ENCODE results near the gene PTPRT. TPM values are rescaled to one million over a fixed set of nuclear protein-coding genes. Genes with fewer than 3 reads are reported as not detected.

The PTPRT gene
- total RNA-seq, 4 donors from 2014 or later = 0.72 to 2.5 (median 1.4) TPM

- no peak overlapping the region for H3K27ac ChIP-seq
- peaks cover 21% of the 10 kb centered on the region for H3K4me1 ChIP-seq
- WGBS = 27% methylated on average over 12 of the region's 12 CpGs
- peaks cover 56% of the 10 kb centered on the region for H3K27me3 ChIP-seq
- TF ChIP-seq EP300 (IDR thresholded peaks at IDR 0.05) (no peak), CTCF (IDR thresholded peaks at IDR 0.05) (peak in 1 of 2 donors; percentile 45)
- no peaks in the 10 kb centered on the region for H3K9me3 ChIP-seq
- no peak for DNase-seq (ENCODE audit: low spot score in 2 of 2)
- H3K4me3 ChIP-seq = no peak overlapping the region
- no peaks in the 10 kb centered on the region for H3K36me3 ChIP-seq
Measured at GRCh38 chr20:43191946-43192863, 2.5 kb upstream of the PTPRT start.

GRCh38 chr20:43191143-43191542 lies 1.4 kb upstream of the PTPRT start:
- no peak for TF ChIP-seq CTCF (IDR thresholded peaks at IDR 0.05)
- TF ChIP-seq POLR2AphosphoS5 (IDR thresholded peaks at IDR 0.05) = no peak
- no peak for TF ChIP-seq POLR2A (IDR thresholded peaks at IDR 0.05)
- TF ChIP-seq EP300 (IDR thresholded peaks at IDR 0.05) = no peak
- Histone ChIP-seq H3K27me3 (peaks cover 56% of the 10 kb centered on the region), H3K27ac (no peak overlapping the region), H3K4me3 (no peak overlapping the region), H3K9me3 (no peaks in the 10 kb centered on the region), H3K4me1 (peaks cover 21% of the 10 kb centered on the region), H3K36me3 (no peaks in the 10 kb centered on the region)
- WGBS = 67% methylated on average over 5 of the region's 5 CpGs
- no peak for DNase-seq (ENCODE audit: low spot score in 2 of 2)

- H3K4me1 ChIP-seq = peaks cover 21% of the 10 kb centered on the region
- H3K27me3 ChIP-seq = peaks cover 61% of the 10 kb centered on the region
- no peak for DNase-seq (ENCODE audit: low spot score in 2 of 2)
- no peaks in the 10 kb centered on the region for H3K9me3 ChIP-seq
- WGBS = 5% methylated on average over 24 of the region's 24 CpGs
- no peak overlapping the region for H3K27ac ChIP-seq
- TF ChIP-seq CTCF (IDR thresholded peaks at IDR 0.05) = no peak
- no peak for TF ChIP-seq POLR2AphosphoS5 (IDR thresholded peaks at IDR 0.05)
- no peak for TF ChIP-seq POLR2A (IDR thresholded peaks at IDR 0.05)
- no peak for TF ChIP-seq EP300 (IDR thresholded peaks at IDR 0.05)
- no peaks in the 10 kb centered on the region for H3K36me3 ChIP-seq
- H3K4me3 ChIP-seq = peak overlapping the region; percentile 45
Measured at GRCh38 chr20:43190332-43190953, 737 bp upstream of the PTPRT start.

GRCh38 chr20:43188861-43189553 lies 699 bp downstream of the PTPRT start:
- TF ChIP-seq CTCF (IDR thresholded peaks at IDR 0.05) (no peak), EP300 (IDR thresholded peaks at IDR 0.05) (no peak), POLR2A (IDR thresholded peaks at IDR 0.05) (no peak), POLR2AphosphoS5 (IDR thresholded peaks at IDR 0.05) (no peak)
- no peaks in the 10 kb centered on the region for H3K9me3 ChIP-seq
- peaks cover 61% of the 10 kb centered on the region for H3K27me3 ChIP-seq
- H3K27ac ChIP-seq = no peak overlapping the region
- H3K4me1 ChIP-seq = peaks cover 21% of the 10 kb centered on the region
- peak overlapping the region; percentile 45 for H3K4me3 ChIP-seq
- DNase-seq (ENCODE audit: low spot score in 2 of 2) = no peak
- 2% methylated on average over 34 of the region's 64 CpGs for WGBS
- no peaks in the 10 kb centered on the region for H3K36me3 ChIP-seq

GRCh38 chr20:43188234-43188653 lies 1.5 kb downstream of the PTPRT start:
- H3K36me3 ChIP-seq = no peaks in the 10 kb centered on the region
- H3K4me3 ChIP-seq = peak overlapping the region; percentile 45
- no peak for TF ChIP-seq EP300 (IDR thresholded peaks at IDR 0.05)
- 4% methylated on average over 16 of the region's 16 CpGs for WGBS
- H3K4me1 ChIP-seq = peaks cover 21% of the 10 kb centered on the region
- H3K27me3 ChIP-seq = peaks cover 61% of the 10 kb centered on the region
- H3K27ac ChIP-seq = no peak overlapping the region
- H3K9me3 ChIP-seq = no peaks in the 10 kb centered on the region
- DNase-seq (ENCODE audit: low spot score in 2 of 2) = no peak

Measured in suprapubic skin (tissue), 4 donors.